HEK293 (cell line): ENCODE results near the gene PRSS37.

Experiments used
- CTCF ChIP-seq: fragments of 450-650 bp; formaldehyde crosslinking; IDR thresholded peaks from 2 replicates; pipeline ENCODE4 v1.5.1; 2016; ENCODE audit warnings: missing biosample characterization, missing genetic modification characterization
- EGR2 ChIP-seq: fragments of 450-650 bp; formaldehyde crosslinking; IDR thresholded peaks from 2 replicates; pipeline ENCODE4 v1.5.1; 2016; ENCODE audit warnings: low read depth, missing biosample characterization, missing genetic modification characterization
- YY1 ChIP-seq: fragments of 450-650 bp; formaldehyde crosslinking; IDR thresholded peaks from 2 replicates; pipeline ENCODE4 v1.5.1; 2018; ENCODE audit warnings: missing biosample characterization, missing genetic modification characterization
- ZNF704 ChIP-seq: fragments of 450-650 bp; formaldehyde crosslinking; IDR thresholded peaks from 2 replicates; pipeline ENCODE4 v1.5.1; 2016; ENCODE audit warnings: missing biosample characterization, missing genetic modification characterization

GRCh38 chr7:141841385-141841784 lies at the start of gene PRSS37:
- TF ChIP-seq CTCF (tag by site-specific recombination) (no peak), ZNF704 (tag by site-specific recombination) (no peak), YY1 (tag by site-specific recombination) (no peak), EGR2 (tag by site-specific recombination) (no peak)
